ENCODE data around the gene GRPEL1. TPM values are rescaled to one million over a fixed set of nuclear protein-coding genes. Genes with fewer than 3 reads are reported as not detected.
A peak's percentile ranks its signal among the peaks of the same experiment; 100 is the strongest.

Gene GRPEL1
- total and polyA plus RNA-seq, 2 of the 13 experiments (the other 11 are each of a cell fraction or from before 2014, with no cell fraction given): 32.3 to 141 TPM

DNA sequence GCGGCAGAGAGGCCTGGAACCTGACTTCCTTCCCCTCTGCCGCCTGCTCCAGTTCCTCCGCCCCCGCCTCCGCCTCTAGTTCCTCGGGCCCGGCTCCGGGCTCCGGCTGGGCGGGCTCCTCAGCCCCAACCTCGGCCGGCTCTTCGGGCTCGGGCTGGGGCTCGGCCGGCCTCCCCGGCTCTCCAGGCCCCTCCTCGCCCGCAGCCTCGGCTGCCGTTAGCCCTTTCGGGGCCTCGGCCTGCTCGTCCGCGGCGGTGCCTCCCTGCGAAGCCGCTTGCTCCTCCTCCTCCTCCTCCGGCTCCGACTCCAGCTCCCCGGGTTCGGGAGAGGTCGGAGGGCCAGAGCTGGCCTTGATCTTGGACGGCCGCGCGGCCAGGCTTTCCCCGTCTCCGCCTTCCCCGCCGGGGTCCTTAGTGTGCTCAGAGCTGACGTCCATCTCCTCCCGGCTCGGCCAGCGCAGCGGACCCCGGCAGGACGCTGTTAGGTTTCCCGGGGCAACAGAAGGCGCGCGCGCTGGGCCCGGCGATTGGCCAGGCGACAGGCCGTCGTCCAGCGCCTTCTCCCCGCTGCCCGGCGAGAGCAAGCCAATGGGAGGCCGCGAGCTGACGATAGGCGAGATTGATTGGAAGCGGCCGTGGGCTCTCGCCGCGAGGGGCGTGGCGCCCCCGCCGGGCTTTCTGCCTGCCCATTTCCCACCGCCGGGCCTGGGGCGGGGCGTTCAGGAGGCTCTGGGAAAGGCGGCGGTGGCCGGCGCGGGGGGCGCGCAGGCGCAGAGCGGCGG lies 25.2 kb downstream of the GRPEL1 start (continued):
- TF ChIP-seq, protein P1, sequence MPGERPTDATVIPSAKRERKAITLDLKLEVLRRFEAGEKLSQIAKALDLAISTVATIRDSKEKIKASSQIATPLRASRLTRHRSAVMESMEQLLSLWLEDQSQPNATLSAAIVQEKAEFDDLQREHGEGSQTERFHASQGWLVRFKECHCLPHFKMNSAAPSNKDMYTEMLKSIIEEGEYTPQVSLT (CRISPR knock-in tag; IDR thresholded peaks at IDR 0.05; ENCODE audit: borderline replicate concordance, low read depth): no peak
- TF ChIP-seq MYC (CRISPR knock-in tag; IDR thresholded peaks at IDR 0.05; ENCODE audit: borderline replicate concordance): no peak
- TF ChIP-seq ZNF619 (CRISPR knock-in tag; IDR thresholded peaks at IDR 0.05): no peak
- TF ChIP-seq FOXP1 (IDR thresholded peaks at IDR 0.05): no peak
- no peak for TF ChIP-seq FOXP1 (CRISPR knock-in tag; IDR thresholded peaks at IDR 0.05)
- TF ChIP-seq, protein P2, sequence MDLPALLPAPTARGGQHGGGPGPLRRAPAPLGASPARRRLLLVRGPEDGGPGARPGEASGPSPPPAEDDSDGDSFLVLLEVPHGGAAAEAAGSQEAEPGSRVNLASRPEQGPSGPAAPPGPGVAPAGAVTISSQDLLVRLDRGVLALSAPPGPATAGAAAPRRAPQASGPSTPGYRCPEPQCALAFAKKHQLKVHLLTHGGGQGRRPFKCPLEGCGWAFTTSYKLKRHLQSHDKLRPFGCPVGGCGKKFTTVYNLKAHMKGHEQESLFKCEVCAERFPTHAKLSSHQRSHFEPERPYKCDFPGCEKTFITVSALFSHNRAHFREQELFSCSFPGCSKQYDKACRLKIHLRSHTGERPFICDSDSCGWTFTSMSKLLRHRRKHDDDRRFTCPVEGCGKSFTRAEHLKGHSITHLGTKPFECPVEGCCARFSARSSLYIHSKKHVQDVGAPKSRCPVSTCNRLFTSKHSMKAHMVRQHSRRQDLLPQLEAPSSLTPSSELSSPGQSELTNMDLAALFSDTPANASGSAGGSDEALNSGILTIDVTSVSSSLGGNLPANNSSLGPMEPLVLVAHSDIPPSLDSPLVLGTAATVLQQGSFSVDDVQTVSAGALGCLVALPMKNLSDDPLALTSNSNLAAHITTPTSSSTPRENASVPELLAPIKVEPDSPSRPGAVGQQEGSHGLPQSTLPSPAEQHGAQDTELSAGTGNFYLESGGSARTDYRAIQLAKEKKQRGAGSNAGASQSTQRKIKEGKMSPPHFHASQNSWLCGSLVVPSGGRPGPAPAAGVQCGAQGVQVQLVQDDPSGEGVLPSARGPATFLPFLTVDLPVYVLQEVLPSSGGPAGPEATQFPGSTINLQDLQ (CRISPR knock-in tag; IDR thresholded peaks at IDR 0.05): no peak
- TF ChIP-seq ZNF607 (CRISPR knock-in tag; IDR thresholded peaks at IDR 0.05; ENCODE audit: borderline replicate concordance): 0 out of 2 replicates have a peak, but pooled peaks have one; percentile 13
- TF ChIP-seq ZNF33A (CRISPR knock-in tag; IDR thresholded peaks at IDR 0.05; ENCODE audit: borderline replicate concordance): no peak
- no peak for TF ChIP-seq ZNF562 (CRISPR knock-in tag; IDR thresholded peaks at IDR 0.05; ENCODE audit: borderline replicate concordance)
- TF ChIP-seq ZNF720 (CRISPR knock-in tag; IDR thresholded peaks at IDR 0.05): no peak
- TF ChIP-seq HNF4A (CRISPR knock-in tag; IDR thresholded peaks at IDR 0.05): no peak
- TF ChIP-seq ZNF256 (CRISPR knock-in tag; conservative IDR thresholded peaks at IDR 0.05): no peak
- TF ChIP-seq, protein P3, sequence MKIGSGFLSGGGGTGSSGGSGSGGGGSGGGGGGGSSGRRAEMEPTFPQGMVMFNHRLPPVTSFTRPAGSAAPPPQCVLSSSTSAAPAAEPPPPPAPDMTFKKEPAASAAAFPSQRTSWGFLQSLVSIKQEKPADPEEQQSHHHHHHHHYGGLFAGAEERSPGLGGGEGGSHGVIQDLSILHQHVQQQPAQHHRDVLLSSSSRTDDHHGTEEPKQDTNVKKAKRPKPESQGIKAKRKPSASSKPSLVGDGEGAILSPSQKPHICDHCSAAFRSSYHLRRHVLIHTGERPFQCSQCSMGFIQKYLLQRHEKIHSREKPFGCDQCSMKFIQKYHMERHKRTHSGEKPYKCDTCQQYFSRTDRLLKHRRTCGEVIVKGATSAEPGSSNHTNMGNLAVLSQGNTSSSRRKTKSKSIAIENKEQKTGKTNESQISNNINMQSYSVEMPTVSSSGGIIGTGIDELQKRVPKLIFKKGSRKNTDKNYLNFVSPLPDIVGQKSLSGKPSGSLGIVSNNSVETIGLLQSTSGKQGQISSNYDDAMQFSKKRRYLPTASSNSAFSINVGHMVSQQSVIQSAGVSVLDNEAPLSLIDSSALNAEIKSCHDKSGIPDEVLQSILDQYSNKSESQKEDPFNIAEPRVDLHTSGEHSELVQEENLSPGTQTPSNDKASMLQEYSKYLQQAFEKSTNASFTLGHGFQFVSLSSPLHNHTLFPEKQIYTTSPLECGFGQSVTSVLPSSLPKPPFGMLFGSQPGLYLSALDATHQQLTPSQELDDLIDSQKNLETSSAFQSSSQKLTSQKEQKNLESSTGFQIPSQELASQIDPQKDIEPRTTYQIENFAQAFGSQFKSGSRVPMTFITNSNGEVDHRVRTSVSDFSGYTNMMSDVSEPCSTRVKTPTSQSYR (CRISPR knock-in tag; IDR thresholded peaks at IDR 0.05; ENCODE audit: borderline replicate concordance): no peak
- TF ChIP-seq, protein P4, sequence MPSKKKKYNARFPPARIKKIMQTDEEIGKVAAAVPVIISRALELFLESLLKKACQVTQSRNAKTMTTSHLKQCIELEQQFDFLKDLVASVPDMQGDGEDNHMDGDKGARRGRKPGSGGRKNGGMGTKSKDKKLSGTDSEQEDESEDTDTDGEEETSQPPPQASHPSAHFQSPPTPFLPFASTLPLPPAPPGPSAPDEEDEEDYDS (CRISPR knock-in tag; IDR thresholded peaks at IDR 0.05): no peak; the same call in 1 of the 2 replicates
- no peak for TF ChIP-seq HOXA9 (CRISPR knock-in tag; IDR thresholded peaks at IDR 0.05; ENCODE audit: borderline replicate concordance)
- TF ChIP-seq, protein P5, sequence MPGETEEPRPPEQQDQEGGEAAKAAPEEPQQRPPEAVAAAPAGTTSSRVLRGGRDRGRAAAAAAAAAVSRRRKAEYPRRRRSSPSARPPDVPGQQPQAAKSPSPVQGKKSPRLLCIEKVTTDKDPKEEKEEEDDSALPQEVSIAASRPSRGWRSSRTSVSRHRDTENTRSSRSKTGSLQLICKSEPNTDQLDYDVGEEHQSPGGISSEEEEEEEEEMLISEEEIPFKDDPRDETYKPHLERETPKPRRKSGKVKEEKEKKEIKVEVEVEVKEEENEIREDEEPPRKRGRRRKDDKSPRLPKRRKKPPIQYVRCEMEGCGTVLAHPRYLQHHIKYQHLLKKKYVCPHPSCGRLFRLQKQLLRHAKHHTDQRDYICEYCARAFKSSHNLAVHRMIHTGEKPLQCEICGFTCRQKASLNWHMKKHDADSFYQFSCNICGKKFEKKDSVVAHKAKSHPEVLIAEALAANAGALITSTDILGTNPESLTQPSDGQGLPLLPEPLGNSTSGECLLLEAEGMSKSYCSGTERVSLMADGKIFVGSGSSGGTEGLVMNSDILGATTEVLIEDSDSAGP (CRISPR knock-in tag; IDR thresholded peaks at IDR 0.05; ENCODE audit: borderline replicate concordance): peak; percentile 46; the same call in 1 of the 2 replicates
- TF ChIP-seq ZNF747 (CRISPR knock-in tag; IDR thresholded peaks at IDR 0.05; ENCODE audit: borderline replicate concordance): no peak
- peak; percentile 45; the same call in 1 of the 2 replicates for TF ChIP-seq EED (CRISPR knock-in tag; IDR thresholded peaks at IDR 0.05)
- TF ChIP-seq ZNF549 (CRISPR knock-in tag; IDR thresholded peaks at IDR 0.05): no peak
- TF ChIP-seq ZNF136 (CRISPR knock-in tag; IDR thresholded peaks at IDR 0.05; ENCODE audit: low read depth): no peak

All from HepG2 (cell line).